Measurements from ENCODE around the gene ADK.
"Not testable (repeated sequence)": the region's sequence is repeated elsewhere in the genome, so short reads cannot be mapped to it uniquely, and the experiment has no call there.

ADK gene

DNA sequence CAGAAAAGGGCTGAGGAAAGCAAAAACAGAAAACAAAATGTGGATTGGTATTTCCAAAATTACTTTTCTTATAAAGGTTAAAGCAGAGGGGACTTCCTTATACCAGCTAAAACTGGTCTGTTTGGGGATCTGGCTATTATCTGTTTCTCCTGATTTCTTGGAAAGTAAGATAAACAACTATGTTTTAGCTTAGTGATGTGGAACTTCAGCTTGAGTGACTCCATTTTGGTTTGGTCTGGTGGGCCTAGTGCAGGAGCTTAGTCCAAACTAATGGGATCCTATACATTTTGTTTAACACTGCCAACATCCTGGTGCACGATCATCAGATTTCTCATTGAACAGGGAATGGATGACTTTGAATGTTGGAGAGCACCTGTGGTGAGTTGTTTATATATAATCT is 283.5 kb downstream of the ADK start:
- no peak for DNase-seq

DNA sequence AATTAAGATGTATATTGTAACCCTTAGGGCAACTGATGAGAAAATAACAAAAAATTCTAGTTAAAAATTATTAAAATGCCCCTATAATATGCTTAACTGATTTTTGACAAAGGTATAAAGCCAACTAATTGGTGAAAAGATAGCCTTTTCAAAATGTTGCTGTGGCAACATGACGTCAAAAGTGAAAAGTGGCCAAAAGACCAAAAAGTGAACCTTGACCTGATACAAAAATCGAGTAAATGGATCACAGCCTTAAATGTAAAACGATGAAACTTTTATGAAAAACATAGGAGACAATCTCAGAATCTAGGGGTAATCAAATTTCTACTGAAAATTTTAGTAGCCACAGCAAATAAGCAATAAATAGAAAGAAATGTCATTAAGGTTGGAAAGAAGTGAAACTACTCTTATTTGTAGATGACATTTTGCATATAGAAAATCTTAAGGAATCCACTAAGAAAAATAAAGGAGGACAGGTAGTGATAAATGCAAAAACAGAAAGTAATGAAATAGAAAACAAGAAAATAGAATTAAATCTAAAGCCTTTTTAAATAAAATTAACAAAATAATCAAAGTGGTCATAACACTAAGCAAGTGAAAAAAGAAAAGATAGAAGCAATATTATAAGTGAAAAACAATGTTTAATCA is 285.6 kb downstream of the ADK start:
- no peak for DNase-seq

DNA sequence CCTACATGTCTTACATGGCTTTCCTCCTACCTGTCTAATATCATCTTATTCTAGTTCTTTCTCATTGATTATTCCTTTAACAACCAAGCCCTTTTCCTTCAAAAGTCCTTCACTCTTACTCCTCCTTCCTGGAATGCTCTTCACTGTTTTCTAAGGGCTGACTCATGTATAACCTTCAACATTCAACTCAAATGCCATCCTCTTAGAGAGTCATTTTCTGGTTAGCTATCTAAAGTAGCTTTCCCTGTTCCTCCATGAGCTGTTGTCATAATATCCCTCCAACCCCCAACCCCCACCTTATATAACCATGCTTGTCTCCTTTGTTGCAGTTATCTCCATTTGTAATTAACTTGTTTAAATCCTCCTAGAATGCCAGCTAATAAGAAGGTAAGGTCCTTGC is 286.8 kb downstream of the ADK start:
- DNase-seq, result peak; percentile 36

DNA sequence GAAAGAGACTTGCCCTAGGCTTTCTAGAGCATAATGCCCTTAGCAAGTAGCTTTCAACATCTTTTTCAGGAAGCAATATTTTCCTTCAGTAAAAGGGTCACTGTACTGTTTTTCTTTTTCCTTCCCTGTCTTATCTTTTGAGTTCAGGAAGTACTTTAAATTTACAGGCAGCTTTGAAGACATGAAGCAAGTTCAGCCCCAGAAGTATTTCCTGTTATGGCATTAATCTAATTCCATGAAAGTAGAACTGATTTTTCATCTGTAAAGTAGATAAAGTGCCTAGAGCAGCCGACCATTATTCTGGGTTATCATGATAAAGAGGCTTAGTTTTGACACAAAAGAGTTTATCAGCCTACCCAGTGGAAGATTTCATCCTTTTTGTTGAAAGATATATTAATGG is 288.2 kb downstream of the ADK start:
- no peak for DNase-seq

DNA sequence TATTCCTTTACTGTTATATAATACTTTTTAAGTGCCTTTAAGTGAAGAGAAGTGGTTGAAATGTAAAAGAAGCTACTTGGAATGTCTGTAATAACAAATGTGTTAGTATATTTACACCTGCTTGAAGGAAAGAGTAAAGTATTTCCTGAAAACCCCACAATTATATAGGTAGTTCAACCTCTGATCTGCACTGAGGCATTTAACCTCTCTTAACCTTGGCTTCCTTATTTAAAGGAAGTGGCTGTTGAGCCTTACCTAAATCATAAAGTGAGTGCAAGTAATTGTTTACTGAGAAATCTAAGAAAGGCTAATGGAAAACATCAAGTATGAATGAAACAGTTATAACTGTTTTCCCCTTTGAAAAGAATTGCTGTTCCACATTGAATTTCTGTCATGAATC is 294.5 kb downstream of the ADK start:
- DNase-seq, result no peak

DNA sequence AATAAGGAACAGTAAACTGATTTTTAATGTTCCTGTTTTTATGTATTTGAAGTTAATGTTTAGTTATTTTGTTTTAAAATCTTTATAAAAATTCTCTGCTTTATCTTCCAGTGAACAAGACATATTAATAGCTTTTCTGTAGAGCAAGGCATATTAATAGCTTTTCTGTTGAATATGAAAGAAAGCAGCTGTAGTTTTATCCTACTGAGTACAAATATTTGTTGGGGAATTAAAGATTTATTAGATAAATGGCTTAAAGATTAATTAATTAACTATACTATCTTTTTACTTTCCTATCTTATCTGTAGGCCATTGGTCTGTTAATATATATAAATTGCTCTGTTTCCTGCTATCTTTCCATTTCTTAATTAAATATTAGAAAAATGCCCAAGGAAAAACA is 299.6 kb downstream of the ADK start:
- no peak for DNase-seq

DNA sequence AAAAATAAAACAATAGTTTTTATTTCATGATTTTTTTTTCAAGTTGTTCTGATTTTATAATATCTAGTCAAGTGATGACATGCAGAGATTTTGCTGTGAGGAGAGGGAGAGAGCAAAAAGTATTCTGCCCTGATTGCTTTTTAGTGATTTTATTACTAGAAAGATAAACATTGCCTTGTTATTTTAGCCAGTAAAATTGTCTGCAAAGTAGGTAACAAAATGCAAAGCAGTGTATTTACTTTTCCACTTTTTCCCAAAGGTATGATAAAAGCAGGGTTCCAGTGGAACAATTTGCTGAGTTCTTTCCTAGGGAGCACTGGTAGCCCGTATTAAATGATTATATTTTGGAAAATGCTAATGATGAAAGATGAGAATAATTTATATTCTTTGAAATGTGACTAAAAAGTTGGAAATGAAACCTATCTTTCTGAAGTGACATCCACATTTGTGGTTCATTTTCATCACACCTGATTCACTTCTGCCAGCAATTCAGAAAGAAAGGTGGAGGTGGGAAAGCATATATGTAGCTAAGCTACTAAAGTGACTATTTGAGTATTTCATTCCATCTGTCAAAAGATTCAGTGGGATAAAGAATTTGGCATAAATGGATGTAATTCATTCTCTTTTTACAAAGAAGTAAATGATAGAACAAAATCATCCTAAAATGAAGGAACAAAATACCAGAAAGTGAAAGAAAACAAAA is 300.3 kb downstream of the ADK start:
- DNase-seq, result no peak

DNA sequence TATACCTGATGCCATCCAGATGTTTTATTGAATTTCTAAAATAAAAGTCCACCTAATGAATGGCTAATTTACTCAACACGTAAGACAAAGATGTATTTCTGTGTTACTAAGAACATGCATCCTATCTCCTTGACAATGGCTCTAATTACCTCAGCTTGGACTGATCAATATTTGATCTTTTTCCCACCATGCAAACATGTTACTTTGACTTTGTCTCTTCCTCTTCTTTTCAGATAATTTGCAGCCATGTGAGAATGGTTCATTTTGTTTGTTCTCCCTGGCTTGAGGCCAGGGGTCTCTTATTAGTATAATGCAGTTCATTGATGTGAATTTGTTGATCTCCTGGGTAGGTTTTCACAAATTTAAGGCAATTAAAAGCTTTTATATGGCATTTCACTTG is 302.1 kb downstream of the ADK start:
- no peak for DNase-seq

DNA sequence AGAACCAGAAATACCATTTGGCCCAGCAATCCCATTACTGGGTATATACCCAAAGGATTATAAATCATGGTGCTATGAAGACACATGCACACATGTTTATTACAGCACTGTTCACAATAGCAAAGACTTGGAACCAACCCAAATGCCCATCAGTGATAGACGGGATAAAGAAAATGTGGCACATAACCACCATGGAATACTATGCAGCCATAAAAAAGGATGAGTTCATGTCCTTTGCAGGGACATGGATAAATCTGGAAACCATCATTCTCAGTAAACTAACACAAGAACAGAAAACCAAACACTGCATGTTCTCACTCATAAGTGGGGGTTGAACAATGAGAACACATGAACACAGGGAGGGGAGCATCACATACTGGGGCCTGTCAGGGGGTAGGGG is 306.5 kb downstream of the ADK start:
- not testable (repeated sequence) for DNase-seq

DNA sequence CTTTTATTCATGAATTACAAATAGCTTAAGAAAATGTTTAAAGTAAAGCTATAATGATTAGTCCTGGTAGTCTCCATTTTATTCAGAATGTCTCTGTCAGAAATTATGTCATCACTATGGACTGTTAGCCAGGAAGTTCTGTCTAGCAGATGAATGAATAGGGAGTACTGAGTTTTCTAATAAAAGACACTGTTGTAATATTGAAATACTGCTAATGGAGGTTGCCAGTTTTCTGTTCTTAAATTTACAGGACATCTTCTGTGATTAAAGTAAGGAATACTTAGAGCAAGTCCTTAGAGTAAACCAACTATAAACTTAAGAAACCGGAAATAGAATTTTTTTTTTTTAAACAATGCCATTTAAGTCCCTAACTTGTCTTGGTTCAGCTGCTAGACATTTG is 309.8 kb downstream of the ADK start:
- DNase-seq, result no peak

DNA sequence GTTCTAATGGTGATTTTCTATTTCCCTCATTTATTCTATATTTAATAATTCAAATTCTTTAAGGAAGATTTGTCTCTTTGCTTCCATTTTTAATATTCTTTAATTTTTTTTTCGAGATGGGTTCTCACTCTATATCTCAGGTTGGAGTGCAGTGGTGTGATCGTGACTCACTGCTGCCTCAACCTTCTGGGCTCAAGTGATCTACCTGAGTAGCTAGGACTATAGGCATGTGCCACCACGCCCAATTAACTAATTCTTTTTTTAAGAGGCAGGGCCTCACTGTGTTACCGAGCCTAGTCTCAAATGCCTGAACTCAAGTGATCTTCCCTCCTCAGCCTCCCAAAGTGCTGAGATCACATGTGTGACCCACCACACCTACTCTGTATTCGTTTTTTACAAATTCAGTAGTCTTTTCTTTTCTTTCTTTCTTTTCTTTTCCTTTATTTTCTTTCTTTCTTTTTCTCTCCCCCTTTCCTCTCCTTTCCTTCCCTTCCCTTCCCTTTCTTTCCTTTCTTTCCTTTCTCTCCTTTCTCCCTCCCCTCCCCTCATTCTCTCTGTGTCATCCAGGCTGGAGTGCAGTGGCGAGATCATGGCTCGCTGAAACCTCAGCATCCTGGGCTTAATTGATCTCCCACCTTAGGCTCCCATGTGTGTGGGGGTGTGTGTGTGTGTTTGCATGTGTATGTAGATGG is 323.1 kb downstream of the ADK start:
- DNase-seq, result no peak

DNA sequence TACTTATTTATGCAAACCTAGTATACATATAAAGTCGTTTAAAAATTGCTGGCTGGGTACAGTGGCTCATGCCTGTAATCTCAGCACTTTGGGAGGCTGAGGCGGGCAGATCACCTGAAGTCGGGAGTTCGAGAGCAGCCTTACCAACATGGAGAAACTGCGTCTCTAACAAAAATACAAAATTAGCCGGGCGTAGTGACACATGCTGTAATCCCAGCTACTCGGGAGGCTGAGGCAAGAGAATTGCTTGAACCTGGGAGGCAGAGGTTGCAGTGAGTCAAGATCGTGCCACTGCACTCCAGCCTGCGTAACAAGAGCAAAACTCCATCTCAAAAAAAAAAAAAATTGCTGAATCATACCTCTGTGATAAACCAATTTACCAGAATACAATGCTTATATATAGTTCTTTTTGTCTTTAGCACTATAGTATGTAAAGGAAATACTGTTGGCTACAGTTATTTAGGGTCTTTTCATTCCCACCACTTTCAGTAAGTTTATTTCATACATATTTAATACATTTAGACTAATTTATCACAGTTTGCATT is 325.2 kb downstream of the ADK start:
- DNase-seq, result not testable (repeated sequence)

DNA sequence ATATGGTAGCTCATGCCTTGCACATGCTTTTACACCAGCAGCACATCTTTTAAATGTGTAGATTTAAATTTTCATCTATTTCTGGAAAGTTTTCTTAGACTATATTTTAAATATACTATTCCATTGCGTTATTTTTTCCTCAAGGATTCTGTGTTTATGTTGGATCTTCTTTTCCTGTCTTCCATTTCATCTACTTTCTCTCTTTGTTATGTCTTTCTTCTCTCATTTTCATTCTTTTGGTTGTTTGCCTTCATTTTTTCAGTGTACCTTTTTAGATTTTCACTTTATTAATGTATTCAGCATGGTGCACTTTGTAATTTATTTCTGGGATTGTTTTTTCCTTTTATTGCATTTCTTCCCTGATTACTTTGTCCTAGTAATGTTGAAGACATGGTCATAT is 329.8 kb downstream of the ADK start:
- no peak for DNase-seq

DNA sequence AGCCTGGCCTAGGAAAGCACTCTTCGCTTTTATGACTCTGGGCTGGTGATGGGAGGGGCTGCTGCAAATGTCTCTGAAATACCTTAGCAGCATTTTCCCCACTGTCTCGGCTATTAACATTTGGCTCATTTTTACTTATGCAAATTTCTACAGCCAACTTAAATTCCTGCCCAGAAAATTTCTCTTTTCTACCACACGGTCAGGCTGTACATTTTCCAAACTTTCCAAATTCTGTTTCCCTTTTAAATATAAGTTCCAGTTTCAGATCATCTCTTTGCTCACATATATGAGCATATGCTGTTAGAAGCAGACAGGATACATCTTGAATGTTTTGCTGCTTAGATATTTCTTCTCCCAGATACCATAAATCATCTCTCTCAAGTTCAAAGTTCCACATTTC is 332.3 kb downstream of the ADK start:
- DNase-seq, result no peak

DNA sequence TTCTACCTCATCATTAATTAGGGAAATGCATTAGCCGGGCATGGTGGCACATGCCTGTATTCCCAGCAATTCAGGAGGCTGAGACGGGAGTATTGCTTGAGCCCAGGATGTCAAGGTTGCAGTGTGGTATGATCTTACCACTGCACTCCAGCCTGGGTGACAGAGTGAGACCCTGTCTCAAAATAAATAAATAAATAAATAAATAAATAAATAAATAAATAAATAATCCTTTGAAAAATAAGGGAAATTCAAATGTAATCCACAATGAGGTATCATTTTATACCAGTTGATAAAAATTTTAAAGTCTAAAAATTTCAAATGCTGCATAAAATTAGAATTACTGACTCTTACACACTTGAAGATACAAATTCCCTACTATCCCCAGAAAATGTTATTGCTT is 334.3 kb downstream of the ADK start:
- no peak for DNase-seq

DNA sequence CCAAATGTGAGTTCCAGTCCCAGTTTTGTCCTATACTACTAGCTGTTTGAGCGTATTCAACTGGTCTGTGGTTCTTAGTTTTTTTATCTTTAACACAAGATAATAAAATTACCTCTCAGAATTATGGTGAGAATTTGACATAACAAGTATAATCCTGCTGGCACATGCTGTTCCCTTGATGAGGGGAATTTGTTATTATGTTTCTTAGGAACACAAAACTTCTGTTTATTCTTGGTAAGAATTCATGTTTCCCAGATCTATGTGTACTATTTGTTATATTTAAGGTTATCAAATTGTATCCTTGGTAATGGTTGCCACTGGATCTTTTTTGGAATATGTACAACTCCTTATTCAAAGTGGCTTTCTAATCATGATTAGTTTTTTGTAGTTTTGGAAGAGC is 335.6 kb downstream of the ADK start:
- no peak for DNase-seq

DNA sequence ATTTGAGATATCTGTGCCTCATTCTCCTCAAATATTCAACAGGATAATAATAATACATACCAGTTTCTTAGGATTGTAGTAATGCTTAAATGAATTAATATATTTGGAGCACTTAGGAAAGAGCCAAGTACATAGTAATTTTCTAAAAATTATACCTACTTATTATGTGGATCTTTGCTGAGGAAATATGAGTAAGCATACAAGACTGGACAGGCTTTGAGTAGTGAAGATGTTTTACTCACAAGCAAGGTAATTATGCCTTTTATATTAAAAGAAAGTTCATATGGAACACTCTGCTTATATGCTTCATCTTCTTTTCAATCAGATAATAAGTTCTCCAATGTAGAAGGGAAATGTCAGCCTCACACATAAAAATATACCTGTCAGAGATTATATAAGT is 337.9 kb downstream of the ADK start:
- no peak for DNase-seq

DNA sequence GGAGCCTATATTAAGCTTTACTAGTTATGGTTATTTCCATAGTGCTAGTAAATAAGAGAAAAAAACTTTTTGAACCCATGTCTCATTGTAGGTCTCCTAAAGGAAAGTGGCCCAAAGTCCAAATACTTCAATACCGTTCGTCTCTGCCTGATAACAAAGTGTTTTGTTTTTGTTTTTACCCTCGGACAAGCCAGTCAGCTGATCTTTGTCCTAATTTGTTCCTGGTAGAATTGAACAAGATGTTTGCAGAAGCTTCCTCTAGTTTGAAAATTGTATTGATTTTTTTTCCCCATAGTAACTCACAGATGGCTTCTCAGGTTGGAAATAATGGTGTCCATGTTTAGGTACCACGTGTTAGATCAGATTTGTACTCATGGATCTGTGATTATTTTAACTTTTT is 339.5 kb downstream of the ADK start:
- no peak for DNase-seq

DNA sequence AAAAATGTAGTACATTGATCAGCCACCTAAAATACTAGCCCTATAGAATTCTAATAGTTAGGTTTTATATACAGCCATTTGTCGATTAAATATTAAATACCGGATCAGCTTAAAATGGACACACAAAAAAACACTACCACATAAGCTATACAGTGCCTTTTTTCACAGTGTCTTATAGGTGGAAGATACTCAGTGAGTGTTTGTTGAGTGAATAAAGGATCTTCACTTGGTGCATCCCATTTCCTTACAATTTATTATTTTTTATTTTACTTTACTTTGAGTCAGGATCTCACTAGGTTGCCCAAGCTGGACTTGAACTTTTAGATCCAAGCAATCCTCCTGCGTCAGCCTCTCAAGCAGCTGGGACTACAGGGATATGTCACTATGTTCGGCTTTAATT is 340.0 kb downstream of the ADK start:
- no peak for DNase-seq

DNA sequence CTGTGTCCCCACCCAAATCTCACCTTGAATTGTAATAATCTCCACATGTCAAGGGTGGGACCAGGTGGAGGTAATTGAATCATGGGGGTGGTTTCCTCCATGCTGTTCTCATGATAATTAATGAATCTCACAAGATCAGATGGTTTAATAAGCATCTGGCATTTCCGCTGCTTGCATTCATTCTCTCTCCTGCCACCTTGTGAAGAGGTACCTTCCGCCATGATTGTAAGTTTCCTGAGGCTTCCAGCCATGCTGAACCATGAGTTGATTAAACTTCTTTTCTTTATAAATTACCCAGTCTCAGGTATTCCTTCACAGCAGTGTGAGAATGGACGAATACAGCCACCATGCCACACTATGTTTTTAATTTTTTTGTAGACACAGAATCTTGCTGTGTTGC is 345.3 kb downstream of the ADK start:
- not testable (repeated sequence) for DNase-seq

DNA sequence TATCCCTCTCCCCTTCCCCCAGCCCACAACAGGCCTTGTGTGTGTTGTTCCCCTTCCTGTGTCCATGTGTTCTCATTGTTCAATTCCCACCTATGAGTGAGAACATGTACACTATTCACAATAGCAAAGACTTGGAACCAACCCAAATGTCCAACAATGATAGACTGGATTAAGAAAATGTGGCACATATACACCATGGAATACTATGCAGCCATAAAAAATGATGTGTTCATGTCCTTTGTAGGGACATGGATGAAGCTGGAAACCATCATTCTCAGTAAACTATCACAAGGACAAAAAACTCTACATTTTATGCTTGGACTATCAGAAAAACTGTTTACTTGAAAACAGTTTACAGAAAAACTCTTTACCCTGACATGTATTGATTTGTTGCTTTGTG is 347.6 kb downstream of the ADK start:
- not testable (repeated sequence) for DNase-seq

DNA sequence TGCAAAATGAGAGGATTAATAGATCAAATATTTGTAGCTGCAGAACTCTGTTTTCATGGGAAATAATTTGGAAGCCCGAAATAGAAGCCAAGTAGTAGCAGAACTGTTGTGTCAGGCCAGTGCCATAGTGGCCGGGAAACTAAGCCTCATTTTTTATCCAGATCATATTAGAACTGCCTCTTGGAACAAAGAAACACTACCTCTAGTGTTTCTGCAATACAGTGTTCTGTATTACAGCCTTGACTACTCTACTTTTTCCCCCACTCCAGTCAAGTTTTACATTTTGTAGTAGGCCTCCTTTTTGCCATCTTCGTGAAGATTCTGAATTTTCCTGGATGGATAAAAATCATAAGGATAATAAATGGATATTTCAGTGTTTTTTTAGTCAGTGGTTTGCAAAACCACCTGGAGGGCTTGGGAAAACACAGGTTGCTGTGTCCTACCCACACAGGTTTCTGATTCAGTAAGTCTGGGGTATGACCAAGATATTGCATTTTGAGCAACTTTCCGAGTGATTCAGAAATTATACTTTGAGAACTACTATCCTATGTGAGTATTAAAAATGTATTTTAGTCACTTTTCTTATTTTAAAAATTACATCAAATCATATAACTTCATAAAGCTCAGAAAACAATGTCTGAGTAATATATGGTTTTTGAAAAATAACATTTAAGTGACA is 349.1 kb downstream of the ADK start:
- no peak for DNase-seq

DNA sequence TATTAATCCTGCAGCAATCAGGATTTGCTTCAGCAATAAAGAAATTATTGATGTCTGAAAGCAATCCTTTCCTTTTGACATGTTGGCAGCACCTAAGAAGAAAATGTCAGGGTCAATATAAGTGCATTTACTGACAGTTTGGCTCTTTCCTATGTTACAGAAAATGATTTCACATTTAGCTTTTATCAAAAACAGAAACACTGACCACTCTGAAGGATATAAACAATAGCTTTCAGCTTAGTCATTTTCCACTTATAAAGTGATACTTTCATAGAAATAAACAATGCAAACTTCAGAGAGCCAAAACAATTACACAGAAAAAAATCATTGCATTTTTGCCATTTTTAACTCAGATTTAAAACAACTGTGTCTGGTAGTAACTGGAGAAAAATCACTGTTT is 349.8 kb downstream of the ADK start:
- no peak for DNase-seq

Measured in amniotic stem cell (primary cell).